LNCAP (cell line): ENCODE data around the gene ICA1.

Source experiments
- TF ChIP-seq, protein P1 (sequence below): fragments of 450-650 bp; IDR thresholded peaks from 2 replicates; pipeline ENCODE4 v1.5.1; 2017; ENCODE audit warnings: mild to moderate bottlenecking

ICA1 gene

DNA sequence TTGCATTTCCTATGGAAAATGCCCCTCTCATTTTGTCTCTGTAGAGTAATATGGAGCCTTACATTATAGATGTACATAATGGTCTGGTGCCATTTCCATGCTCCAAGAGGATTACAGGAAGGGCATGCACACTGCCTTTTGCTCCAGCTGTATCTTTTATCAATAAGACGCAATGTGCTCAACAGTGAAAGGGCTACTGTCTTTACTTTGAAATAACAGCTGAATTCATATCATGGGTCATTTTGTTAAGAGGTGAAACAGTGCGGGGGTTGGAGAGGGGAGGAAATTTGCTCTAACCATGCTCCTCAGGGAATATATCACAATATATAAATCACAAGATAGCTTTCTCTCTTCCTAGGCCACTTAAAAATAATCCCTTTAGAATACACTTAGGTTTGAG, 77.7 kb downstream of the ICA1 start:
- TF ChIP-seq, protein P1, sequence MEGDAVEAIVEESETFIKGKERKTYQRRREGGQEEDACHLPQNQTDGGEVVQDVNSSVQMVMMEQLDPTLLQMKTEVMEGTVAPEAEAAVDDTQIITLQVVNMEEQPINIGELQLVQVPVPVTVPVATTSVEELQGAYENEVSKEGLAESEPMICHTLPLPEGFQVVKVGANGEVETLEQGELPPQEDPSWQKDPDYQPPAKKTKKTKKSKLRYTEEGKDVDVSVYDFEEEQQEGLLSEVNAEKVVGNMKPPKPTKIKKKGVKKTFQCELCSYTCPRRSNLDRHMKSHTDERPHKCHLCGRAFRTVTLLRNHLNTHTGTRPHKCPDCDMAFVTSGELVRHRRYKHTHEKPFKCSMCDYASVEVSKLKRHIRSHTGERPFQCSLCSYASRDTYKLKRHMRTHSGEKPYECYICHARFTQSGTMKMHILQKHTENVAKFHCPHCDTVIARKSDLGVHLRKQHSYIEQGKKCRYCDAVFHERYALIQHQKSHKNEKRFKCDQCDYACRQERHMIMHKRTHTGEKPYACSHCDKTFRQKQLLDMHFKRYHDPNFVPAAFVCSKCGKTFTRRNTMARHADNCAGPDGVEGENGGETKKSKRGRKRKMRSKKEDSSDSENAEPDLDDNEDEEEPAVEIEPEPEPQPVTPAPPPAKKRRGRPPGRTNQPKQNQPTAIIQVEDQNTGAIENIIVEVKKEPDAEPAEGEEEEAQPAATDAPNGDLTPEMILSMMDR: no peak

DNA sequence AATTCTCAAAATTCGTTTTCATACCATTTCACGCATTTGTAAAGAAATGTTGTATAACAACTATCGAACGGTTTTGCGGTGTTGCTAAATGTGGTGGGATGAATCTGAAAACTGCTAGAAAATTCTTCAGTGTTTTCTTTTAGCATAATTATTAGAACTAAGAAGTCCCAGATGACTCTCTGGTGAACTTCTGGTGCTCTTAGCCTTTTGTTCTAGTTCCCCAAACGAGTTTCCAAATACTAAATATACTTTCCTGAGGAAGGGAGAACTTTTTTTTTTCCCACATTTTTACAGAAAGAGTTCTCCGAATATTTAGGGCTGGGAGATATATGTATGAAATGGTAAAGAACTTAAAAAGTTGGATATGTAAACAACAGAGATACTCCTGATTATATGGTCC, 82.5 kb downstream of the ICA1 start:
- TF ChIP-seq, protein P1: no peak

DNA sequence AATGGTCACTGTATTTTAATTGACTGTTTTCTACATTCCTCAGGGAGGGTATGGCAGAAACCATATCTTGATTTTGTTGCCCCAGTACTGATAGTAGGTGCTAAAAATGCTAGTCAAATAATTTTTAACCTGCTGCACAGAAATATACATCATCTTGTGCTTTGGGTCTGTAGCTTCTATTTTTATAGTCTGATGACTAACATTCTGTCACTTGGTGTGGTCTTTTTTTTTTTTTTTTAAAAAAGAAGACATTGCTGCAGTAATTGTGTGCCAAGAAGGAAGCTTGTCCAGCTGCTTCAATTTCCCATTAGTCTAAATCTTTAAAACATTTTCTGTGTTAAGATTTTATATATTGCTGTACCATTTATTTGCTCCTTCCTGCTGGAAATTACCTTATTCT, 83.6 kb downstream of the ICA1 start:
- TF ChIP-seq, protein P1: no peak

DNA sequence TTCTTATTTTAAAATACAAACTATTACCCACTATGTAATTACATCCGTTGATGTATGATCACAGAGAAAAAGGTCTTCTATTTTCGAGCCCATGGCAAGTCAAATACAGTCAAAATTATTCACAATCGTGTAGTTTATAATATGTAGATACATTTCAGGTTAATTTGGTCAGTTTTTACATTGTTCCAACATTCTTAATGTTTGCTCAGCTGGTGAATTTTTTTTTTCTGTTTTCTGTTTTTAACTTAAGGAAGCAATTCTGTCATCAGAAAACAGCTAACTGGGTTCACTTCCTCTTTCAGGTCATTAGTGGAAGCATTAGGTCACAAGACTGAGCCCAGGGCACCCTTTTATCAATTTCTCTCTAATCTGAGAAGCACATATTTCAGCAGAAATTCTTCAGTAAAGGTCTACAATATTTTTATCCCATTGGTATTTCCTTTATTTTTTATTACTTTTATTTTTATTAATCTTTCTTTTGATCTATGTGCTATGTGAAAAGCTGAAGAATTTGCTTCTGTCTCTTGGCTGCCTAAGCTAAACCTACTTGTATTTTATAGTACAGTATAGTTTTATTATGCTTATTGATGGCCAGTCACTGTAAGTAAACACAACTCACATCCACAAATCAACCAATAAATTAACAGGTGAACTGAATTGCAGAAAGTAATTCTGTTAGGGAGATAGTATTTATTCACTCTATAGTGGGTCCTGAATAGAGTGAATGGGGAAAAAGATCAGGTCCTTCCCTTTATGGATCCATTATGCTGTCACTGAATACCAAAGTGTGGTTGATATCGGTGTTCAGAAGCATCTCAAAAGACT, 84.6 kb downstream of the ICA1 start:
- TF ChIP-seq, protein P1: no peak

DNA sequence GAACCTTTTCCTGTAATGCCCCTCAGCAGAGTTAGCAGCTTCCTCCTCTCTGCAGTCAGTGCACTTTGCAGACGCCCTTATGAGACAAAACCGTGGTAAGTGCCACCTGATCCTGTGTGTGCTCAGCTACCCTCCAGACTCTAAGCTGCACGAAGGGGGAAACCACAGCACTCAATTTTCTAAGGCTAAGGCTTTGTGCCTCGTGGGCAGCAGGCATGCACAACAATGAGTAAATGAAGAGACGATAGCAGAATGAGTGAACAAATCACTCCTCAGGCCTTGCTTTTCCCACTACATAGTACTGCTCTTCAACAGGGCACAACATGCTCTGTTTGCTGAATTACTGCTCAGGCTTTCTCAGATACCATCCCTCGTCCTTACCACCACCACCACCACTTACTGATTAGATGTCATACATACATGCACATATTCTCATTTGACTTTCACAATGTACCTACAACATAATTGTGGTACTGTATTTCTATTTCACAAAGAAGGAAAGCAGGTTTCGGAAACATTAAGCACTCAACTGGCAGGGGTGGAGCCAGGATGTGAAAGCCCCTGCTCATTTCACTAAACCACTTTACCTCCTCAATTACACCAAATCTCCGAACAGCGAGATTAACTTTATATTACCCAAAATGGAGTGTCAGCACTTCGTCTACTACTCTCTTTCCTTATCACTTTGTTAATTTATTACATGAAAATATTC, 85.4 kb downstream of the ICA1 start:
- TF ChIP-seq, protein P1: no peak

DNA sequence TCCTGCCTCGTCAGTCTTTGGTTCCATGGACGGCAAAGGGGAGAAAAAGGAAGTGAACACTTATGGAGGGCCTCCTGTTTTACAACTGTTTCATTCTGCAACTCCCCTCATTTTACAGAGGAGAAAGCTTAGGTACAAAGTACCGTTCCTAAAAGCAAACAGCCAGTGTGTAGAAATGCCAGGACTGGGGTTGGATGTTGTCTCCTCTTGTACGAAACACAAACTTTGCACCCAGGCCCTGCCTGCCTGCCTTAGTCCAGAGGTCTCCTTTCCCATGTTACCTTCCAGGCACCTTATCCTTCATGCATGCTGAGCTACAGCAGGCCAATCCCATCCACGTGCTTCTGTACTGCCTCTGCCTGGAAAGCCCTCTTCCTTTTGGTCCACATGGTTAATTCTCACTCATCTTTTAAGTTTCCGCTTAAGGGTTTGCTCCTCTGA, 86.0 kb downstream of the ICA1 start:
- TF ChIP-seq, protein P1: no peak

DNA sequence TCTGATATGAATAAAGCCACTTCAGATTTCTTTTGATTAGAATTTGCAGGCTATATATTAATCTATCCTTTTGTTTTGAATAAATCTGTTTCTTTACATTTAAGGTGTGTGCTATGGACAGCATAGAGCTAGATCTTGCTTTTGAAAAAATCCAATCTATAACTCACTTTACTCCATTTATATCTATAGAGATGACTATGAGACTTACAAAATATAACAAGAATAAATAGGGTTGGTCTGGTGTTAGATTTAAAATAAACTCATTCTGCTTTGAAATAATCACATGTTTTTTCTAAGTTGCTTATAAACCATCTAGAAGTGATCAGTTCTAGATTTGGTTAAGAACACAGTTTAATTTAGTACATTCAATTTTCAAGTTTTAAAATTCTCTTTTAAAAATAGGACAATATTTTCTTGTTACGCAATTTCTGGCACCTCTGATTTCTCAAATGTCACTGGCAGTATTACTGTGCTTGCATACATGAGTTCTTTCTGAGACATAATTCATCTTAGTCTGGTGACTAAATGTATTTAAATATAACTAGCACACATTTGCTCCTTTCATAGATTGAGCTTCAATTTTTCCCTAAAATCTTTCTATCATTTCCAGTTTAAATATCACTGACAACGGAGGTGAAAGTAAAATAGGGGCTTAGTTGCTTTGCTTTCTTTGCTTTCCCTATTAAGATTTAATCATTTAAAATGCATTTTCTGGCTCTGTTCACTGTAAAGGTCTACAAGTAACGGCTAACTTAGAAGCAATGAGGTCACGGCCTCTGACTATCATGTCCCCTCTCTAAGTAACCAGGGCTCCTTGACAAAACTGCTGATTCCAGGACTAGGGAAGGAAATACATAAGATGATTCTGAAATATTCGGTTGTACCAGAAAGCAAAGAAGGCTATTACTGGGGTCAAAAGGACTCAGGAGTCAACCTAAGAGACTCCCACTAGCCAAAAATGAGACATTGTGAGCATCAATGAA, 89.3 kb downstream of the ICA1 start:
- TF ChIP-seq, protein P1: no peak
